Right lobe of liver (tissue), 6 donors: ENCODE results near the gene CCDC136. TPM values are rescaled to one million over a fixed set of nuclear protein-coding genes. Genes with fewer than 3 reads are reported as not detected.

ENCODE experiments used
- ATAC-seq, 4 donors: fragments of 200-7000 bp; cut with Tn5 transposase; one replicate each; pipeline ENCODE4 v1.9.1; 2020; ENCODE audit warnings: mild to moderate bottlenecking in 4 of 4, moderate library complexity in 4 of 4
- DNase-seq, 3 donors: peaks; one replicate each; pipeline ENCODE4 v3.0.0-alpha.2; 2020
- H3K27ac ChIP-seq, 3 donors: fragments of 200-600 bp; one replicate each; pipeline ENCODE4 v1.8.0; 2022
- H3K27me3 ChIP-seq, 2 donors: fragments of 200-600 bp; one replicate each; pipeline ENCODE4 v1.8.0; 2022
- H3K36me3 ChIP-seq, 4 donors: fragments of 200-600 bp; sonication (generic) in 1 of 4; one replicate each; pipeline versions ENCODE4 v1.5.1 to v1.8.0; 2017 to 2022; ENCODE audit warnings: control low read depth in 1 of 4
- H3K4me1 ChIP-seq, 4 donors: fragments of 200-600 bp; sonication (generic) in 1 of 4; one replicate each; pipeline versions ENCODE4 v1.5.1 to v1.8.0; 2017 to 2022; ENCODE audit warnings: control low read depth in 1 of 4
- H3K4me3 ChIP-seq, 3 donors: fragments of 200-600 bp; one replicate each; pipeline ENCODE4 v1.8.0; 2022
- H3K9me3 ChIP-seq, 4 donors: fragments of 200-600 bp; sonication (generic) in 1 of 4; one replicate each; pipeline versions ENCODE4 v1.5.1 to v1.8.0; 2017 to 2022; ENCODE audit warnings: control low read depth in 1 of 4
- CTCF ChIP-seq, 4 donors: fragments of 200-600 bp in 3 of 4; fragments of 450-650 bp in 1 of 4; IDR thresholded peaks; one replicate each; pipeline versions ENCODE4 v1.5.1 to v1.8.0; 2016 to 2022; ENCODE audit warnings: antibody characterized with exemption in 4 of 4, mild to moderate bottlenecking in 2 of 4
- POLR2A ChIP-seq: fragments of 450-650 bp; IDR thresholded peaks from one replicate; pipeline ENCODE4 v1.6.1; 2017; ENCODE audit warnings: antibody characterized with exemption, mild to moderate bottlenecking
- WGBS: methylation state at CpG from one replicate; pipeline ENCODE4 v1.1.6; 2018; ENCODE audit warnings: low coverage, low lambda C conversion rate; ENCODE audit not compliant: insufficient coverage; ENCODE audit errors: missing lambda C conversion rate; 5-methylcytosine and 5-hydroxymethylcytosine counted together
- intact Hi-C, 2 donors: fragments of 100-400 bp; cut with DNase I; formaldehyde crosslinking; loops; one replicate each; pipeline versions ENCODE4 v1.11.2 to v1.14.1; 2022
- total RNA-seq, 6 experiments: library from RNA; depleted of rRNA in 2 of 6; stranded (reverse); fragments of >200 nt in 2 of 6; fragmentation: NEBNext Ultra II Directional in 3 of 6; extraction: Animal tissue kit (Norgen Biotek cat#: 25700) in 3 of 6; gene quantifications; one replicate each; pipeline versions ENCODE4 v1.1.0 to v1.2.4, GENCODE V29; 2016 to 2023
- donor health status: DM: no; HTN: yes; CAD: no.
- donor health status: DM: no; HTN: no; CAD: no.
- donor health status: DM: no; HTN: no; CAD: no.
- donor health status: DM: no; HTN: yes; CAD: no.
- donor health status: DM: no; HTN: yes; CAD: no.

The CCDC136 gene
- total RNA-seq, 6 experiments from 2014 or later, result 0.16 to 0.70 (median 0.20) TPM; not detected in 2

DNA sequence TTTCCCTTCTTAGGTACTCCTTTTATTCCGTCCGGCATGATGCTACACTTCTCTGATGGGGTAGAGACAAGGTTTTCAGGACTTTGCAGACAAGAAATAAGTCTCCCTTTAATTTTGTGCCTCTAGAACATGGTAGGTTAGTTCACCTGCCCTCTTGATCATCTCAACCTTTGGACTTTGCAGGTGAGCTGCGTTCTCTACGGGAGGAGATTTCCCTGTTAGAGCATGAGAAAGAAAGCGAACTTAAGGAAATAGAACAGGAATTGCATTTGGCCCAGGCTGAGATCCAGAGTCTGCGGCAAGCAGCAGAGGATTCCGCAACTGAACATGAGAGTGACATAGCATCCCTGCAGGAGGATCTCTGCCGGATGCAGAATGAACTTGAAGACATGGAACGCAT lies 9.2 kb downstream of the CCDC136 start:
- intact Hi-C loops, result no loop called here

GRCh38 chr7:128801667-128802418 lies 10.1 kb downstream of the CCDC136 start:
- no peak overlapping the region for H3K4me3 ChIP-seq
- no peaks in the 10 kb centered on the region for H3K36me3 ChIP-seq
- no peaks in the 10 kb centered on the region for H3K9me3 ChIP-seq
- no peak overlapping the region for H3K27ac ChIP-seq
- no peaks in the 10 kb centered on the region for H3K4me1 ChIP-seq
- TF ChIP-seq CTCF (IDR thresholded peaks at IDR 0.05), result no peak
- DNase-seq, result no peak
- intact Hi-C loops, result no loop called here
- no peaks in the 10 kb centered on the region for H3K27me3 ChIP-seq
- 64% methylated on average over 2 of the region's 2 CpGs for WGBS
- ATAC-seq, result no peak

More for the DNA sequence above, 9.2 kb downstream of the CCDC136 start:
- Histone ChIP-seq H3K4me1 (no peaks in the 10 kb centered on the region), H3K36me3 (no peaks in the 10 kb centered on the region), H3K9me3 (no peaks in the 10 kb centered on the region), H3K27me3 (no peaks in the 10 kb centered on the region), H3K4me3 (no peak overlapping the region), H3K27ac (no peak overlapping the region)
- DNase-seq (no peak), ATAC-seq (no peak)
- WGBS, result 71% methylated on average over 7 of the region's 9 CpGs
- TF ChIP-seq CTCF (IDR thresholded peaks at IDR 0.05) (no peak), POLR2A (no peak)

DNA sequence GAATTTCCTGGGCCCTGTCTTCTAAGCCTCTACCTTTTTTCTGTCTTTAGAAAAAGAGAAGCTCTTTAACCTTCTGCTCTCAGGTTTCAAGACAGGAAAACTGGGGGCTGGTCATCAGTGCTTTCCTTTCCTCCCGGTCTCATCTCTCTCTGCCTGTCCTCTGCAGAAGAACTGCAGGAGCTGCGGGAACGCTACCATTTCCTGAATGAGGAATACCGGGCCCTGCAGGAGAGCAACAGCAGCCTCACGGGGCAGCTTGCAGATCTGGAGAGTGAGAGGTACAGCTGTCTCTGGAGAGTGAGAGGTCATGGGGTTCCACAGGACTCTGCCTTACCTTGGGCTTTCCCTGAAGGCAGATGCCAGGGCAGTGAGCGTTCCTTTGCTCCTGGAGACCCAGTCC lies 12.7 kb downstream of the CCDC136 start:
- H3K27ac ChIP-seq, result no peak overlapping the region
- 73% methylated on average over 2 of the region's 6 CpGs for WGBS

GRCh38 chr7:128805225-128805624 lies 13.5 kb downstream of the CCDC136 start:
- no peaks in the 10 kb centered on the region for H3K27me3 ChIP-seq
- no peak for ATAC-seq
- intact Hi-C loops, result no loop called here
- H3K9me3 ChIP-seq, result no peaks in the 10 kb centered on the region
- no peak overlapping the region for H3K4me3 ChIP-seq
- no peaks in the 10 kb centered on the region for H3K4me1 ChIP-seq
- no peaks in the 10 kb centered on the region for H3K36me3 ChIP-seq
- no peak for DNase-seq
- TF ChIP-seq POLR2A, result no peak
- TF ChIP-seq CTCF (IDR thresholded peaks at IDR 0.05), result no peak
- no peak overlapping the region for H3K27ac ChIP-seq
- WGBS, result 100% methylated on average over 1 of the region's 5 CpGs

More for the DNA sequence above, 12.7 kb downstream of the CCDC136 start:
- H3K4me1 ChIP-seq, result no peaks in the 10 kb centered on the region
- DNase-seq (no peak), ATAC-seq (no peak)
- no peak for TF ChIP-seq CTCF (IDR thresholded peaks at IDR 0.05)
- TF ChIP-seq POLR2A, result no peak
- no peaks in the 10 kb centered on the region for H3K27me3 ChIP-seq
- H3K4me3 ChIP-seq, result no peak overlapping the region
- intact Hi-C loops, result no loop called here
- H3K9me3 ChIP-seq, result no peaks in the 10 kb centered on the region
- H3K36me3 ChIP-seq, result no peaks in the 10 kb centered on the region
